ENCODE results near the gene PLCH1. TPM values are rescaled to one million over a fixed set of nuclear protein-coding genes. Genes with fewer than 3 reads are reported as not detected.

Gene PLCH1
- total RNA-seq, 1 experiment from 2014 or later, result 3.1 TPM

GRCh38 chr3:155455765-155456164 lies 289.1 kb downstream of the PLCH1 start:
- CTCF ChIA-PET, result interaction anchor here (0.6 kb wide), 1 partner anchor 73 kb away, joined by 4 read pairs; no protein-coding TSS in a partner anchor
- intact Hi-C loops (cut with micrococcal nuclease; ENCODE audit: unreplicated experiment), result no loop called here

GRCh38 chr3:155453512-155453911 lies 291.4 kb downstream of the PLCH1 start:
- TF ChIP-seq EZH2 (IDR thresholded peaks at IDR 0.05; ENCODE audit: borderline replicate concordance, low read depth, low read length, poor library complexity, severe bottlenecking), result no peak
- no peak for TF ChIP-seq CTCF (conservative IDR thresholded peaks at IDR 0.05; ENCODE audit: low read depth, low read length)
- DNase-seq (ENCODE audit: low spot score), result no peak
- no TSS peak for BruUV-seq (replicated peaks)
- CTCF ChIA-PET, result no interaction called here
- Histone ChIP-seq H3K9me3 (ENCODE audit: low read depth, low read length, poor library complexity, severe bottlenecking) (no peaks in the 10 kb centered on the region), H3K4me1 (ENCODE audit: insufficient read depth, low read length, poor library complexity, severe bottlenecking) (no peaks in the 10 kb centered on the region), H3K27ac (ENCODE audit: low read depth, low read length, poor library complexity, severe bottlenecking) (no peak overlapping the region), H3K36me3 (ENCODE audit: insufficient read depth, low read length, poor library complexity, severe bottlenecking) (no peaks in the 10 kb centered on the region), H3K4me3 (ENCODE audit: low read depth, low read length, poor library complexity, severe bottlenecking) (no peak overlapping the region), H3K27me3 (replicated peaks; ENCODE audit: insufficient read depth, low read depth, low read length, poor library complexity) (no peaks in the 10 kb centered on the region)
- intact Hi-C loops (cut with micrococcal nuclease; ENCODE audit: unreplicated experiment), result no loop called here
- POLR2A ChIA-PET (ENCODE audit: low non-redundant PET), result no interaction called here

More at GRCh38 chr3:155455765-155456164, 289.1 kb downstream of the PLCH1 start:
- no peaks in the 10 kb centered on the region for H3K27me3 ChIP-seq (replicated peaks; ENCODE audit: insufficient read depth, low read depth, low read length, poor library complexity)
- no peak for TF ChIP-seq EZH2 (IDR thresholded peaks at IDR 0.05; ENCODE audit: borderline replicate concordance, low read depth, low read length, poor library complexity, severe bottlenecking)
- TF ChIP-seq CTCF (conservative IDR thresholded peaks at IDR 0.05; ENCODE audit: low read depth, low read length), result no peak
- no peaks in the 10 kb centered on the region for H3K4me1 ChIP-seq (ENCODE audit: insufficient read depth, low read length, poor library complexity, severe bottlenecking)
- no peak for DNase-seq (ENCODE audit: low spot score)
- H3K36me3 ChIP-seq (ENCODE audit: insufficient read depth, low read length, poor library complexity, severe bottlenecking), result no peaks in the 10 kb centered on the region
- no peaks in the 10 kb centered on the region for H3K9me3 ChIP-seq (ENCODE audit: low read depth, low read length, poor library complexity, severe bottlenecking)
- no peak overlapping the region for H3K4me3 ChIP-seq (ENCODE audit: low read depth, low read length, poor library complexity, severe bottlenecking)
- no peak overlapping the region for H3K27ac ChIP-seq (ENCODE audit: low read depth, low read length, poor library complexity, severe bottlenecking)
- POLR2A ChIA-PET (ENCODE audit: low non-redundant PET), result no interaction called here
- no TSS peak for BruUV-seq (replicated peaks)

DNA sequence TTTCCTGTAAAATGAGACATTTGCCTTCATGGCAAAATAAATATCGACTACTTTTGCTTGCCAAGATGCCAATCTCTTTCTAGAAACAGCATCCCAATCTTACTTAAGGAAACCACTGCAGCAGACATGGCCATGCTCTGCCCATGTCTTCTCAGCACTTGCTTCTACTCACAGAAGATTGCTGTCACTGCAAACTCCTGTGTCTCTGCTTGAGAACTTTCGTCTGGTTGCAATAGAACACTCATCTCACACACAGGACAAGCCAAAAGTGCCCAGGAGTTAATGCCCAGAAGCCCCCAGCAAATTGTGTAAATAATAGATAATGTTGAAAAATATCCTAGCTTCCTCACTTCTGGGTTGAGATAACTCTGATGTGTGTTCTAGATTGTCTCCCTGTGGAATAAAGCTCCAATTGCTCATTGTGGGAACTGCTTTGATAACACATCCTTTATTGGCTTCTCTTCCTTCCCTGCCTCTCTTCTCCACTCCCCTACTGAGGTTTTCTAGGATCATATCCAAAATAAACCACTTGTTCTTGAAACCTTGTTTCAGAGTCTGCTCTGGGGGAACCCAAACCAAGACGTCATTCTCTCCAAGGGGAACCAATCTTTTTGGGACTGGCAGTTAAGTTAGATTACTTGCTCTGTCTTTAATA lies 295.1 kb downstream of the PLCH1 start:
- no peaks in the 10 kb centered on the region for H3K36me3 ChIP-seq (ENCODE audit: insufficient read depth, low read length, poor library complexity, severe bottlenecking)
- no TSS peak for BruUV-seq (replicated peaks)
- intact Hi-C loops (cut with micrococcal nuclease; ENCODE audit: unreplicated experiment), result no loop called here
- H3K4me1 ChIP-seq (ENCODE audit: insufficient read depth, low read length, poor library complexity, severe bottlenecking), result no peaks in the 10 kb centered on the region
- ChIA-PET CTCF (no interaction called here), POLR2A (ENCODE audit: low non-redundant PET) (no interaction called here)
- TF ChIP-seq EZH2 (IDR thresholded peaks at IDR 0.05; ENCODE audit: borderline replicate concordance, low read depth, low read length, poor library complexity, severe bottlenecking) (no peak), CTCF (conservative IDR thresholded peaks at IDR 0.05; ENCODE audit: low read depth, low read length) (no peak)
- no peak overlapping the region for H3K27ac ChIP-seq (ENCODE audit: low read depth, low read length, poor library complexity, severe bottlenecking)
- no peaks in the 10 kb centered on the region for H3K9me3 ChIP-seq (ENCODE audit: low read depth, low read length, poor library complexity, severe bottlenecking)
- no peak for DNase-seq (ENCODE audit: low spot score)
- no peak overlapping the region for H3K4me3 ChIP-seq (ENCODE audit: low read depth, low read length, poor library complexity, severe bottlenecking)
- no peaks in the 10 kb centered on the region for H3K27me3 ChIP-seq (replicated peaks; ENCODE audit: insufficient read depth, low read depth, low read length, poor library complexity)

Data from A673 (cell line).